Bronchial epithelial cell (primary cell): ENCODE results near the gene CCDC88C. TPM values are rescaled to one million over a fixed set of nuclear protein-coding genes. Genes with fewer than 3 reads are reported as not detected.

Experiments used
- DNase-seq: peaks from one replicate; pipeline ENCODE4 v3.0.0-alpha.2; 2010; ENCODE audit warnings: low read depth
- FAIRE-seq: peaks from 2 replicates; lab custom pipeline; 2011; peaks lifted over from hg19 to GRCh38; lab: Jason Lieb, UNC
- H3K27me3 ChIP-seq: 2 replicates; pipeline ENCODE4 v1.5.1; 2011; ENCODE audit warnings: low read length; ENCODE audit not compliant: control insufficient read depth, insufficient read depth
- H3K36me3 ChIP-seq: 2 replicates; pipeline ENCODE4 v1.5.1; 2011; ENCODE audit warnings: low read length; ENCODE audit not compliant: control insufficient read depth, insufficient read depth
- H3K4me3 ChIP-seq: 2 replicates; pipeline ENCODE4 v1.5.1; 2011; ENCODE audit warnings: mild to moderate bottlenecking, low read depth, low read length, control low read depth
- total RNA-seq: library from RNA; depleted of rRNA; stranded (reverse); fragments of >200 nt; gene quantifications from 2 replicates; pipeline ENCODE4 v1.2.1, GENCODE V29; 2014
- TF ChIP-seq, protein P1 (sequence below): IDR thresholded peaks from 2 replicates; pipeline ENCODE4 v1.5.1; 2011; ENCODE audit warnings: mild to moderate bottlenecking, moderate library complexity, low read length, control low read depth, inconsistent platforms; ENCODE audit not compliant: insufficient read depth, severe bottlenecking

Gene CCDC88C
- total RNA-seq, 1 donor from 2014 or later = 21.3 TPM

DNA sequence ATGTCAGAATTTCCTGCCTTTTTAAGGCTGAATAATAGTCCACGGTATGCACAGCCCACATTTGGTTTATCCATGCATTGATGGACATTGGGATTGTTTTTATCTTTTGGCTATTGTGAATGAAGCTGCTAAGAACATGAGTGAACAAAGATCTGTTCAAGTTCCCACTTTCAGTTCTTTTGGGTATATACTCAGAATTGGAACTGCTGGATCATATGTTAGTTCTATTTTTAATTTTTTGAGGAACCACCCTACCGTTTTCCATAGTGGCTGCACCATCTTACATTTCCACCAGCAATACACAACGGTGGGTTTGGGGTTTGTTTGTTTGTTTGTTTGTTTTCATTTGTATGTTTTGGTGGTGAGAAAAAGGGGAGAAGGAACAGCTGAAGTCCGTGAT, 179.5 kb downstream of the CCDC88C start:
- H3K27me3 ChIP-seq = no peaks in the 10 kb centered on the region
- FAIRE-seq = no peak
- H3K36me3 ChIP-seq = peaks cover 2% of the 10 kb centered on the region
- no peak for DNase-seq
- TF ChIP-seq, protein P1, sequence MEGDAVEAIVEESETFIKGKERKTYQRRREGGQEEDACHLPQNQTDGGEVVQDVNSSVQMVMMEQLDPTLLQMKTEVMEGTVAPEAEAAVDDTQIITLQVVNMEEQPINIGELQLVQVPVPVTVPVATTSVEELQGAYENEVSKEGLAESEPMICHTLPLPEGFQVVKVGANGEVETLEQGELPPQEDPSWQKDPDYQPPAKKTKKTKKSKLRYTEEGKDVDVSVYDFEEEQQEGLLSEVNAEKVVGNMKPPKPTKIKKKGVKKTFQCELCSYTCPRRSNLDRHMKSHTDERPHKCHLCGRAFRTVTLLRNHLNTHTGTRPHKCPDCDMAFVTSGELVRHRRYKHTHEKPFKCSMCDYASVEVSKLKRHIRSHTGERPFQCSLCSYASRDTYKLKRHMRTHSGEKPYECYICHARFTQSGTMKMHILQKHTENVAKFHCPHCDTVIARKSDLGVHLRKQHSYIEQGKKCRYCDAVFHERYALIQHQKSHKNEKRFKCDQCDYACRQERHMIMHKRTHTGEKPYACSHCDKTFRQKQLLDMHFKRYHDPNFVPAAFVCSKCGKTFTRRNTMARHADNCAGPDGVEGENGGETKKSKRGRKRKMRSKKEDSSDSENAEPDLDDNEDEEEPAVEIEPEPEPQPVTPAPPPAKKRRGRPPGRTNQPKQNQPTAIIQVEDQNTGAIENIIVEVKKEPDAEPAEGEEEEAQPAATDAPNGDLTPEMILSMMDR = no peak
- no peak overlapping the region for H3K4me3 ChIP-seq

DNA sequence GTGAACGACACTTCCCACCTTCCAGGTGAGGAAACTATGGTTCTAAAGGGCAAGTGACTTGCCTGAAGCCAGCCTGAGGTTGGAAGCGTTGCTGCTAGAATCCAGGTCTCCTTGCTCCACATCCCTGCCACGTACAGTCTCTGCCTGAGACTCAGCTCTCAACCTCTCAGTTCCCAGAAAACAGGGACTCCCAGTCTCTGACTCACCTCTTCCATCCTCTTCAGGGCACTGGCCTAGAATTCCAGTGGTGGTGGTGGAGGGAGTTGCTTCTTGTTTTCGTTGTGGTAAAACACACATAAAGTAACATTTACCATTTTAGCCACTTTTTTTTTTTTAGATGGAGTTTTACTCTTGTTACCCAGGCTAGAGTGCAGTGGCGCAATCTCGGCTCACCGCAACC, 180.4 kb downstream of the CCDC88C start:
- TF ChIP-seq, protein P1 = no peak
- DNase-seq (peak; percentile 40), FAIRE-seq (no peak)
- Histone ChIP-seq H3K27me3 (no peaks in the 10 kb centered on the region), H3K4me3 (no peak overlapping the region), H3K36me3 (peaks cover 2% of the 10 kb centered on the region)

DNA sequence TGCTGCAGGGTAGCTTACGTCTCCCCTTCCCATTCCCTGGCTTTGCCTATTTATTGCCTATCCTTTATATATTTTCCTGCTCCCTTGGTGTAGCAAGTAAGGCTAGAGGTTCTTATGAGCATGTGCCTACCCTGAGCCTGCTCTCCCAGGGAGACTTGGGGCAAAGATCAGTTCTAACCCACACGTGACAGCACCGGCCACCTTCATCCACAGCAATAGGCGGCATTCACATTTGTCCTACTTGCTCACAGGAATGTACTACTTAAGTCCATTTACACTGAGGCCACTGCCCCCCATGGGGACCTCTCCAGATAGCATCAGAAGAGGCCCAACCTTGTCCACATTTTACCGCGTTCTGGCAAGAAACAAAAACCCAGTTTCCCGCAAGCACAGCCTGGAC, 181.8 kb downstream of the CCDC88C start:
- TF ChIP-seq, protein P1 = no peak
- FAIRE-seq = no peak
- Histone ChIP-seq H3K4me3 (no peak overlapping the region), H3K36me3 (peaks cover 2% of the 10 kb centered on the region), H3K27me3 (no peaks in the 10 kb centered on the region)
- DNase-seq = no peak

DNA sequence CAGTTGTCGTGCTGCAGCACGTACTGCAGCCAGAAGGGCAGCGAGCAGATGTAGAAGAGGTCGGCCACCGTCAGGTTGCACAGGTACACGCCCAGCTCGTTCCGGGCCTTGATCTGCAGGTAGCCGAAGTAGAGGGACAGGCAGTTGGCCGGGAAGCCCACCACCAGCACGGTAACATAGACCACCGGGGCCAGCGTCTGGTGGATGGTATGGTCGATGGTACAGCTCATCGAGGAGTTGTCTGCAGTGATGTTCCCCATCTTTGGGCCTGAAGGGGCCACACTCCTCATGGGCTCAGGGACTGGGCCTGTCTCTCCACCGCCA, 182.9 kb downstream of the CCDC88C start:
- no peak for DNase-seq
- Histone ChIP-seq H3K27me3 (no peaks in the 10 kb centered on the region), H3K36me3 (peaks cover 2% of the 10 kb centered on the region), H3K4me3 (no peak overlapping the region)
- peak; percentile 40 for FAIRE-seq
- TF ChIP-seq, protein P1 = no peak

DNA sequence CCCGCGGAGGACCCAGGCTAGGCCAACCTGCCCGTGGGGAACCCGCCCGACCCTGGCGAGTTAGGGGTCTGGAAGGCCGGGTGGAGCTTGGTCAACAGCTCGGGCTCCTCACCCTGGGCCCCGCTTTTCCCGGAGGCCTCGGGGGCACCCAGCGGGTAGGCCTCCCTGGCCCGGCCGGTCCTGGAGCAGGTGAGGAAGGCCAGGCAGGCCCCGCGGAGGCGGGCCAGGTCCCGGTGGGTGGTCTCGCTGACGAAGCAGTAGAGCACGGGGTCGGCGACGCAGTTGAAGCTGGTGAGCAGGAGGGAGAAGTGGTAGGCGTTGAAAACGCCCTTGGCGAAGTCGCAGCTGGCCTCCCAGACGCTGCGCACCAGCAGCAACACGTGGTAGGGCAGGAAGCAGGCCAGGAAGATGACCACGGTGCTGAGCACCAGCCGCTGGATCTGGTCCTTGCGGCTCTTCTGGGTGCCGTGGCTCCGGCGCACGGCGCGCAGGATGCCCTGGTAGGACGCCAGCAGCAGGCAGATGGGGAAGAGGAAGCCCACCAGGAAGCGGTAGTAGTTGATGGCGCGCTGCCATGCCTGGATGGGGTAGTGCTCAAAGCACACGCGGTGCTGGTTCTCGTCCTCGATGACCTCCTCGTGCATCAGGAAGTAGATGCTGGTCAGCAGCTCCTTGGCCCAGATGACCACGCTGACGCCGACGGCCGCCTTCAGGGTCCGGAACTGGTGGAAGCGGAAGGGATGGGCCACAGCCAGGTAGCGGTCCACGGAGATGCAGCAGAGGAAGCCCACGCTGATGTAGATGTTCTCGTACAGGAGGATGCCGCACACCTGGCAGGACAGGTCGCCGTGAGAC, 183.5 kb downstream of the CCDC88C start:
- TF ChIP-seq, protein P1 = no peak
- DNase-seq (no peak), FAIRE-seq (no peak)
- H3K4me3 ChIP-seq = no peak overlapping the region
- H3K36me3 ChIP-seq = peaks cover 2% of the 10 kb centered on the region
- no peaks in the 10 kb centered on the region for H3K27me3 ChIP-seq
